OCI-LY3 (cell line): Measurements from ENCODE around the gene RNU5D-1.
"Not testable (repeated sequence)": the region's sequence is repeated elsewhere in the genome, so short reads cannot be mapped to it uniquely, and the experiment has no call there.

Source experiments
- H2AFZ ChIP-seq: fragments of 200-600, 300-600 bp; shearing (Covaris generic); 2 replicates; pipeline ENCODE4 v1.6.0; 2014; ENCODE audit warnings: antibody characterized with exemption, low read depth, low read length
- H3K27ac ChIP-seq: fragments of 200-600, 300-600 bp; sonication (generic); 2 replicates; pipeline ENCODE4 v1.5.1; 2014; ENCODE audit warnings: mild to moderate bottlenecking, low read length, moderate library complexity, mixed read lengths
- H3K27me3 ChIP-seq: fragments of 200-600, 300-600 bp; sonication (generic); 2 replicates; pipeline ENCODE4 v1.6.1; 2014; ENCODE audit warnings: low read depth, low read length, mixed read lengths
- H3K36me3 ChIP-seq: fragments of 200-600, 300-600 bp; sonication (generic); replicated peaks from 2 replicates; pipeline ENCODE3; 2014; ENCODE audit warnings: low read depth, low read length, mixed read lengths
- H3K4me1 ChIP-seq: fragments of 300-600, 200-600 bp; sonication (generic); 2 replicates; pipeline ENCODE4 v1.6.1; 2014; ENCODE audit warnings: low read length, mixed read lengths
- H3K4me2 ChIP-seq: fragments of 200-600, 300-600 bp; sonication (generic); 2 replicates; pipeline ENCODE4 v1.6.1; 2014; ENCODE audit warnings: low read length, mixed read lengths
- H3K4me3 ChIP-seq: fragments of 300-600, 200-600 bp; sonication (generic); 2 replicates; pipeline ENCODE4 v1.5.1; 2014; ENCODE audit warnings: antibody characterized with exemption, mild to moderate bottlenecking, low read length, moderate library complexity
- H3K79me2 ChIP-seq: fragments of 300-600, 200-600 bp; shearing (Covaris generic); 2 replicates; pipeline ENCODE4 v1.6.1; 2014; ENCODE audit warnings: mild to moderate bottlenecking, low read length, mixed read lengths
- H3K9ac ChIP-seq: fragments of 300-600, 200-600 bp; shearing (Covaris generic); 2 replicates; pipeline ENCODE4 v1.6.0; 2014; ENCODE audit warnings: mild to moderate bottlenecking, low read length, moderate library complexity
- H3K9me3 ChIP-seq: fragments of 200-600, 300-600 bp; shearing (Covaris generic); 2 replicates; pipeline ENCODE4 v1.6.1; 2014; ENCODE audit warnings: low read length, mixed read lengths; ENCODE audit not compliant: insufficient read depth
- H4K20me1 ChIP-seq: fragments of 200-600, 300-600 bp; sonication (generic); 2 replicates; pipeline ENCODE4 v1.6.1; 2016; ENCODE audit warnings: low read length, mixed read lengths; ENCODE audit not compliant: insufficient read depth
- EZH2phosphoT487 ChIP-seq: fragments of 200-600 bp; shearing (Covaris generic); IDR thresholded peaks from 2 replicates; pipeline ENCODE4 v1.6.1; 2018; ENCODE audit warnings: antibody characterized with exemption, mixed run types, low read depth
- TF ChIP-seq, protein P1 (sequence below): fragments of 200-600, 300-600 bp; sonication (generic); IDR thresholded peaks from 2 replicates; pipeline ENCODE4 v1.5.1; 2014; ENCODE audit warnings: antibody characterized with exemption, low read length, low read depth

Gene RNU5D-1

DNA sequence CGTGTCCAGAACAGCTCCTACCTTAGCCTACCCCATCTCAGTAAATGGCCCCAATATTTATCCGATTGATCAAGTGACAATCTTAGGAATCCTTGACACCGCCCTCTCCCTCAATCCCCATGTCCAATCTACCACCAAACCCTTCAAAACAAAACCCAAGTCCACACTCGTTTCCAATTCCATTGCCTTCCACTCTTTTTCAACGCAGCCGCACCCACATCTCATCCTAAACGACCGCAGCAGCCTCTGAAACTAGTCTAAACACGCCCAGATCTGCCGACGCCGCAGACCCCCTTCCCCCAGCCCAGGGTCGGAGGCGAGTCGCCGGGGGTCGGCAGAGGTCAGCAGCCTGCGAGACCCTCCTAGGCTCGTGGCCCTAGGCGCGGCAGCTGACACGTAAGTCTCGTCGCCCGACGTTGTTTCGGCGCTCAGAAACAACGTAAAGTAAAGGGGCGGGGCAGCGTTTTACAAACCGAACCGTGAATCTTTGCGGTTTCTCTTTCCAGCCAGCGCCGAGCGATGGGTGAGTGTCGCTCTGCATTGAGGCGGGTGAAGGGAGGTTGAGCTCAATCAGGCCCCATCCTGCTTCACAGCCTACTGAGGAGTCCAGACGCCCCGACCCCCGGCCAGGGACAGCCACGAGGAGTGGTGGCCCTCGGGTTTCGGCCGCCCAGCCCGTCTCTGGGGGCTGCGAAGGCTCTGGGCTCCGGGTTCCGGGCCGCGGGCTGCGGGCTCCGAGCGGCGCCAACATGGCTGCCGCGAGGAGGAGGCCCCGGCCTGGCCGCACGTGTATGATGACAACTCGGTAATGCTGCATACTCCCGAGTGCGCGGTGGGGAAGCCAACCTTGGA lies 44.3 kb upstream of the RNU5D-1 start, which contains the start of gene RPS8:
TSS of gene RPS8 (plus strand) at position 463 of the 852 bp plus-strand sequence. CDS start at position 520, 57 bp downstream.
- Histone ChIP-seq H3K36me3 (peaks cover 34% of the 10 kb centered on the region), H3K4me1 (peaks cover 13% of the 10 kb centered on the region), H2AFZ (0 out of 2 replicates have a peak within 1 kb of the TSS, but pooled peaks have one; percentile 28)

DNA sequence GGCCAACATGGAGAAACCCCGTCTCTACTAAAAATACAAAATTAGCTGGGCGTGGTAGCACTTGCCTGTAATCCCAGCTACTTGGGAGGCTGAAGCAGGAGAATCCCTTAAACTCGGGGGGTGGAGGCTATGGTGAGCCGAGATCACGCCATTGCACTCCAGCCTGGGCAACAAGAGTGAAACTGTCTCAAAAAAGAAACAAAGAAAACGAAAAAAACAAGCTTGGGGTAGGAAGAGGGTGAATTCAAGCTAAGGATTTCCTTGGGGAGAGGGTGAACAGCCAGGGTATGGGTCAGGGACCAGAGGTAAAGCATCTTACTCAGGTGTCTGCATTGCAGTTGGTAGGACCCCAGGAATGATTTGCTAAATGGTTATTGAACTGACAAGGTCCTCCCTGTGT lies 35.5 kb upstream of the RNU5D-1 start:
- not testable (repeated sequence) for H4K20me1 ChIP-seq, H3K27me3 ChIP-seq, H3K4me1 ChIP-seq, H3K4me3 ChIP-seq, H2AFZ ChIP-seq, H3K9ac ChIP-seq, H3K9me3 ChIP-seq, H3K79me2 ChIP-seq, H3K4me2 ChIP-seq, H3K27ac ChIP-seq
- peaks cover 28% of the 10 kb centered on the region for H3K36me3 ChIP-seq

More for the DNA sequence above, 44.3 kb upstream of the RNU5D-1 start, which contains the start of gene RPS8:
- peaks cover 47% of the 10 kb centered on the region for H3K79me2 ChIP-seq
- H3K4me3 ChIP-seq, result peak within 1 kb of the TSS; percentile 88
- peaks cover 31% of the 10 kb centered on the region for H4K20me1 ChIP-seq
- peak within 1 kb of the TSS; percentile 97 for H3K4me2 ChIP-seq
- H3K27ac ChIP-seq, result peak within 1 kb of the TSS; percentile 79
- H3K9ac ChIP-seq, result peak within 1 kb of the TSS; percentile 95
- TF ChIP-seq, protein P1, sequence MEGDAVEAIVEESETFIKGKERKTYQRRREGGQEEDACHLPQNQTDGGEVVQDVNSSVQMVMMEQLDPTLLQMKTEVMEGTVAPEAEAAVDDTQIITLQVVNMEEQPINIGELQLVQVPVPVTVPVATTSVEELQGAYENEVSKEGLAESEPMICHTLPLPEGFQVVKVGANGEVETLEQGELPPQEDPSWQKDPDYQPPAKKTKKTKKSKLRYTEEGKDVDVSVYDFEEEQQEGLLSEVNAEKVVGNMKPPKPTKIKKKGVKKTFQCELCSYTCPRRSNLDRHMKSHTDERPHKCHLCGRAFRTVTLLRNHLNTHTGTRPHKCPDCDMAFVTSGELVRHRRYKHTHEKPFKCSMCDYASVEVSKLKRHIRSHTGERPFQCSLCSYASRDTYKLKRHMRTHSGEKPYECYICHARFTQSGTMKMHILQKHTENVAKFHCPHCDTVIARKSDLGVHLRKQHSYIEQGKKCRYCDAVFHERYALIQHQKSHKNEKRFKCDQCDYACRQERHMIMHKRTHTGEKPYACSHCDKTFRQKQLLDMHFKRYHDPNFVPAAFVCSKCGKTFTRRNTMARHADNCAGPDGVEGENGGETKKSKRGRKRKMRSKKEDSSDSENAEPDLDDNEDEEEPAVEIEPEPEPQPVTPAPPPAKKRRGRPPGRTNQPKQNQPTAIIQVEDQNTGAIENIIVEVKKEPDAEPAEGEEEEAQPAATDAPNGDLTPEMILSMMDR, result no peak
- no peak for TF ChIP-seq EZH2phosphoT487
- H3K9me3 ChIP-seq, result no peaks in the 10 kb centered on the region
- no peaks in the 10 kb centered on the region for H3K27me3 ChIP-seq

DNA sequence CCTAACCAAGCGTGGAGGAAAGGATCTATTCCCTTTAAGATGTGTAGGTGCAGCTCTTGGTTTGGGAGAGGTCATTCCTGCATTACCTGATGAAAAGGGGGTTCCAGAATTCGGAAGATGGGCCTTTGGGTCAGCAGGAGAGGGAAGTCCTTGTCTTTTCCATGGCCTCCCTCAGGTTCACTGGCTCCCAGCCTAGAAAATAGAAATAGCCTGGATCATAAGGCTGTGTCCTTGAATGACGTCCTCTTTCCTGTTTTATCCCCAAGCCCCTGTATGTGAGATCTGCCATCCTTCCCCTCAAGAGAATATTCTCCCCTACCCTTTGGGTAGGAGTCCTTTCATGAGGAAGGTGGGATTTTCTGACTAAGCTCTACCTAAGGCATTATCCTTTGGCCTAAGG lies 29.9 kb upstream of the RNU5D-1 start:
- Histone ChIP-seq H3K9me3 (no peaks in the 10 kb centered on the region), H3K4me1 (peaks cover 4% of the 10 kb centered on the region; the same call in 1 of the 2 replicates), H3K36me3 (peaks cover 52% of the 10 kb centered on the region), H3K27me3 (no peaks in the 10 kb centered on the region), H4K20me1 (no peaks in the 10 kb centered on the region), H3K27ac (no peak overlapping the region), H2AFZ (no peak overlapping the region), H3K9ac (no peak overlapping the region), H3K4me3 (no peak overlapping the region), H3K4me2 (no peak overlapping the region), H3K79me2 (no peaks in the 10 kb centered on the region)
- TF ChIP-seq, protein P1, result no peak
- TF ChIP-seq EZH2phosphoT487, result no peak

DNA sequence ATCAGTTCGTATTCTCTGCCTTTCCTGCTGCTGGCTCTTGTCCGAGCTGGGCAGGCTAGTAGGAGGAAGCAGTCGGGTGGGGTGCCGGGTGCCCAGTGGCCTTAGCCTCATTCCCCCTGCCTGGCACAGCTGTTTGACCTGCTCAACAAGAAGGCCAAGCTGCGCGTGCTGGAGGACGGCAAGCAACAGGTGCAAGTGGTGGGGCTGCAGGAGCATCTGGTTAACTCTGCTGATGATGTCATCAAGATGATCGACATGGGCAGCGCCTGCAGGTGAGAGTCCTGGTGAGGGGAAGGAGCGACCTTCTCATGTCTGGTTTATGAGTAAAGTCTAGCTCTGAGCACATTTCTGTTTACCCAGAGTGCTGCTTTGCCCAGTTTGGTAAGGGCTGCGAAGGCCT lies 28.1 kb upstream of the RNU5D-1 start:
- Histone ChIP-seq H2AFZ (no peak overlapping the region), H3K9me3 (no peaks in the 10 kb centered on the region), H3K9ac (no peak overlapping the region), H3K27ac (no peak overlapping the region), H4K20me1 (no peaks in the 10 kb centered on the region), H3K4me3 (no peak overlapping the region), H3K27me3 (no peaks in the 10 kb centered on the region), H3K36me3 (peaks cover 59% of the 10 kb centered on the region), H3K4me2 (no peak overlapping the region), H3K79me2 (no peaks in the 10 kb centered on the region), H3K4me1 (peaks cover 4% of the 10 kb centered on the region; the same call in 1 of the 2 replicates)
- no peak for TF ChIP-seq EZH2phosphoT487
- TF ChIP-seq, protein P1, result no peak
